ENCODE results near the gene PCGF2.

GRCh38 chr17:38748892-38749222 is 721 bp upstream of the PCGF2 start:
- TF ChIP-seq CTCF (IDR thresholded peaks at IDR 0.05; ENCODE audit: low read depth, low read length), result no peak
- TF ChIP-seq MAX (IDR thresholded peaks at IDR 0.05; ENCODE audit: low read depth, low read length), result no peak
- no peak for TF ChIP-seq MYC (IDR thresholded peaks at IDR 0.05; ENCODE audit: low read depth, low read length)
- no peak for TF ChIP-seq POLR2A (IDR thresholded peaks at IDR 0.05; ENCODE audit: extremely low read depth, insufficient read length)
